Fibroblast of mammary gland (primary cell): ENCODE measurements around the gene EXOC1.

Experiments
- DNase-seq: peaks from one replicate; pipeline ENCODE4 v3.0.0-alpha.2; 2010; ENCODE audit warnings: low read depth
- H3K4me3 ChIP-seq: 2 replicates; pipeline ENCODE4 v1.5.1; 2011; ENCODE audit warnings: low read depth, mild to moderate bottlenecking, low read length, moderate library complexity; ENCODE audit not compliant: control insufficient read depth
- TF ChIP-seq, protein P1 (sequence below): conservative IDR thresholded peaks from 2 replicates; pipeline ENCODE4 v1.5.1; 2011; ENCODE audit warnings: low read depth, low read length, inconsistent platforms; ENCODE audit not compliant: control insufficient read depth, insufficient read depth

The EXOC1 gene

DNA sequence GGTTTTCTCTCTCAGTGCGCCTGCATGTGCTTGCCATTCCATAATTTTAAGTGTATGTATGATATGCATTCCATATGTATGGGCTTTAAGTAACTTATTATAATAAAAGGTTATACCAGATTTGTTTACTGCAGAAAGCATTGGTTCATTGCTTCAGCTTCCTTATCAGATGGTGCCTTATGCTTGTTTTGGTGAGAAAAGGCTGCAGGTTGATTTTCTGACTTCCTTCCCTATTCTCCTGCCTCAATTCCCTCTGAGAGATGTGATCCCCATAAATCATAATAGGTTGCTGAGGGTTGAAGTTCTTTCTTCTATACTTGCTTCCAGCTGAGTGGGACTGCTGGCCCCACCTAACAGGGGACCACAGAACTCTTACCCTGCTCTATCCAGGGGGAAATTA lies 85.0 kb downstream of the EXOC1 start:
- H3K4me3 ChIP-seq = no peak overlapping the region
- TF ChIP-seq, protein P1, sequence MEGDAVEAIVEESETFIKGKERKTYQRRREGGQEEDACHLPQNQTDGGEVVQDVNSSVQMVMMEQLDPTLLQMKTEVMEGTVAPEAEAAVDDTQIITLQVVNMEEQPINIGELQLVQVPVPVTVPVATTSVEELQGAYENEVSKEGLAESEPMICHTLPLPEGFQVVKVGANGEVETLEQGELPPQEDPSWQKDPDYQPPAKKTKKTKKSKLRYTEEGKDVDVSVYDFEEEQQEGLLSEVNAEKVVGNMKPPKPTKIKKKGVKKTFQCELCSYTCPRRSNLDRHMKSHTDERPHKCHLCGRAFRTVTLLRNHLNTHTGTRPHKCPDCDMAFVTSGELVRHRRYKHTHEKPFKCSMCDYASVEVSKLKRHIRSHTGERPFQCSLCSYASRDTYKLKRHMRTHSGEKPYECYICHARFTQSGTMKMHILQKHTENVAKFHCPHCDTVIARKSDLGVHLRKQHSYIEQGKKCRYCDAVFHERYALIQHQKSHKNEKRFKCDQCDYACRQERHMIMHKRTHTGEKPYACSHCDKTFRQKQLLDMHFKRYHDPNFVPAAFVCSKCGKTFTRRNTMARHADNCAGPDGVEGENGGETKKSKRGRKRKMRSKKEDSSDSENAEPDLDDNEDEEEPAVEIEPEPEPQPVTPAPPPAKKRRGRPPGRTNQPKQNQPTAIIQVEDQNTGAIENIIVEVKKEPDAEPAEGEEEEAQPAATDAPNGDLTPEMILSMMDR = no peak
- DNase-seq = no peak

DNA sequence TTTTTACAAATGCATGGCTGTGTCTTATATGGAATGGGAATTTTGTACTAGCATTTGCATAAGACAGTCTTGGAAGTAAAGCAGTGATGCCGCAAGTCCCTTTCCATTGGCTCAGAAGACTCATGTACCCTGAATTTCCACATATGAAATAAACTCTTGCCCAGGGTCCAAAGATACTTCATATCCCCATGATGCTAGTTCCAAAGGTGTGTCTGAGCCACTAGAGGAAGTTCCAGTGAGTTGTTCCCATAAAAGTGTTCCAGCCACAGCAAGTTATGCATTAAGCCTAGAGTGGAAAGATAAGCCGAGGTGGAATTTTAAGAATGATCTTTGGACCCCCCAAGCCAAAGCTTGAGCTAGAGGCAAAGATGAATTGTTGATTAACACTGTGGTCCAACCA lies 86.0 kb downstream of the EXOC1 start:
- TF ChIP-seq, protein P1 = no peak
- DNase-seq = no peak
- H3K4me3 ChIP-seq = no peak overlapping the region

DNA sequence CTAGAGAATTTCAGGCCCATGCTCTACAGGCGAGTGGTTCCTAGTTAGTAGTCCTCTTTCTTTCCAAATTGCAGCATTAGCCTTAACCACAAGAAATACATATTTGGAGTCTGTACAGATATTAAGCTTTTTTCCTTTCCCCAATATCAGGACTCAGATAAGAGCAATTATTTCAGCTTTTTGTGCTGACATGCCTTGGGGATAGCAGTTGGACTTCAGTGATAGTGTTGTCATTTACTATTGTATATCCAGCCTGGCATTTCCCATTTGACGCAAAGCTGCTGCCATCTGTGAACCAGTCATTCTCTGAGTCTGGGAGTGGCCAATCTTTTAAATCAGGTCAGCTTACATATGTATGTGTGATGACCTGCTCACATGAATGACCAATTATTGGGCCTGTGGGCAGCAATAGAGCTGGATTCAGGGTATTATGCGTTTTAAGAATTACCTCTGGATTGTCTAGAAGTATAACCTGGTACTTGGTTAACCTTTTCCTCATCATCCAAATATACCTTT lies 88.5 kb downstream of the EXOC1 start:
- no peak for DNase-seq
- TF ChIP-seq, protein P1 = no peak
- H3K4me3 ChIP-seq = no peak overlapping the region

DNA sequence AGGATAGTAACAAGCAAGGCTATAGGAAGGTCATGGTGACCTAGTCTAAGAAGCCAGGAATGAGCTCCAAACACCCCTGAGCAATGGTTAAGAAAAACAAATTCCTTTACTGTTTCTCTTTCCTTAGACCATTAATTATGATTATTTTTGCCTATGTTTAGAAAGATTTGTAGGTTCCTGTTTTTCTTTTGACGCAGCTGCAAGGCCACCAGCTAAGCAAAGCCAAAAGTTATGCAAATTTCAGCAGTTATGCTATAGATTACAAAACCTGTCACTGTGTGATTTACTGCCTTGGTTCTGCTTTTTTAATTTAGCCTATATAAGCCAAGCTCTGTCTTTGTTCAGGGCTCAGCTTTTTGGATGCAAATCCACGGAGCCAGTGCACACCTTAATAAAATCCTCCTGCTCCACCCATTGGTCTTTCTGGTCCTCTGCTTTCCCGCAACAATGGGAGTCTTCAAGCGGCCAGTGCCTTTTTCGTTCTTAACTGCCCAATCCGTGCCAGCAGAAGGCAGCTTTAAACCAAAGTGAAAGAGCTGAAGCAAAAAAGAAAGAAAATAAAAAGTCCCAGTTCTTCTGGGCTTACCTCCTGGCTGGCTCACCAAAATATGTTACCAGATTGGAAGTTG lies 93.9 kb downstream of the EXOC1 start:
- DNase-seq = no peak
- peak overlapping the region; percentile 41 for H3K4me3 ChIP-seq
- TF ChIP-seq, protein P1 = no peak

DNA sequence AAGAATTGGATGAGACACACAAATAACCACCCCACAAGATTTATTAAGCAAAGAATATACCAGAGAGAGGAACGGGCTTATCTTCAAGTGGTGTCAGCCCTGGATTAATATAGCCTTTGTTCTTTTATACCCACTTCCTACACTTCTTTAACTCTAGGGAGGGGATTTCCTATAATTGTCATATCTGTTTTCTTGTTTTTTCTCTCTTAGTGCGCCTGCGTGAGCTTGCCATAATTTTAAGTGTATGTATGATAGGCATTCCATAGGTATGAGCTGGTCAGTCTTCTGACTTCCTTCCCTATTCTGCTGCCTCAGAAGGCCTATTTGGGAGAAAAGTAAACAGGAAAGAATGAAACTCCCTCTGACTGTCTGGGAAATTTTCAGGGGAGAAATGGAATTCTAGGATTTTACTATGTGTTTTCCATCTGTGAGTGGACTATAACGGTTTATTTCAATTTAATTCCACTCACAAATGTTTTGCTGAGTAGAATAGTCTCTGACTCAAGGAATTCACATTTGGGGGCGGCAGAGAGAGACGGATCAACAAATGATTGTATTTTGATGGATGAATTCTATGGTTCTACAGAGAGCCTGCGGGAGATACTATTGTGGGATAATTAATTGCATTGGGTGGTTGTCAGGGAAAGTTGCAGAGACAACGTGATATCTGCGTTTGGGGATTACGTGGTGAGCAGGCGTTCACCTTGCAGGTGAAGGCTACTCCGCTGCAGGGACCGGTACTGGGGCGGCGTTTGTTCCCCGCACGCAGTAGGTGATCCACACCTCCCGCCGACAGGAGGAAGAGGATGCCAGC lies 94.7 kb downstream of the EXOC1 start:
- H3K4me3 ChIP-seq = peak overlapping the region; percentile 80
- DNase-seq = peak; percentile 93
- TF ChIP-seq, protein P1 = no peak

DNA sequence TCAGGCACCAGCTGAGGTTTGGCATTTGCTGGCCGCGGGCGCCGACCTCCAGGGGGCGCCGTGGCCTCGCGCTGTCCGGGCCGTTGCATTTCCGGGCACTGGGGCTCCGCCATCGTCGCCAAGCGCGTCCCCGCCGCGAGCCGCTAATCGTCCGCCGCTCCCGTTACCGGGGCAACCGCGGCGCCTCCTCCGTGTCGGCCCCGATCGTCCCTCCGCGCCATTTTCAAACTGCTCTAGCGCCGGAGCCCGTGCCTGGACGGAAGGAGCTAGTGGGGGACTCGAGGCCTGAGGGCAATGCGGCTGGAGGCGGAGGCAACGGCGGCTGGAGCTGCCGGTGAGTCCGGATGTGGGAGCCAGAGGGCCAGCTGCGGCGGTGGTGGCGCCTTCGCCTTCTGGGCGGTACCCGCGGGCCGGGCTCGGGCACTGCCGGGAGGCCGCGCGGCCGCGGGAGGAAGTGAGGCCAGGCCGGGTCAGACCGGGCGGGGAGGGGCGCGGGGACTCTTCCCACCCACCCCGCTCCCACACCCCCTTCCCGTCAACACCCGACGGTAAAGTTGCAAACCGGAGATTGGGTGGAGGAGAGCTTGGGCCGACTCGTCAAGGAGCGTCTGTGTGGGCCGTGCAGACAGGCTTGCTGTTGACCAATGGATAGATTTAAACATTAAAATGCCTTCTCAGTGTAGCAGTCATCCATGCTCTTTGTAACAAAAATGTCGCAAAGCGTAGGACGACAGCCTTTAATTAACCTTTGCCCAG lies 95.5 kb downstream of the EXOC1 start, which contains the start of gene CEP135:
Gene CEP135, plus strand, starts transcription at position 220 of the 756 bp plus-strand sequence. CDS start 3,186 bp downstream, outside the sequence.
- peak; percentile 89 for DNase-seq
- H3K4me3 ChIP-seq = peak within 1 kb of the TSS; percentile 80
- TF ChIP-seq, protein P1 = peak; percentile 56
